Endothelial cell of umbilical vein (primary cell): ENCODE results near the gene MMP24. TPM values are rescaled to one million over a fixed set of nuclear protein-coding genes. Genes with fewer than 3 reads are reported as not detected.

Experiments used
- BruUV-seq: library from RNA; stranded (reverse); fragments of 400-500 nt; replicated peaks from 2 replicates; lab custom pipeline; 2021; lab: Mats Ljungman, UMichigan
- CTCF ChIA-PET: fragments of 300-600, 350-600 bp; sonication (Branson Sonifier 250); formaldehyde crosslinking; loops from one replicate; lab custom pipeline; 2021; ENCODE audit warnings: antibody characterized with exemption, inconsistent platforms; lab: Charles Lee
- POLR2A ChIA-PET: fragments of 300-600, 350-600 bp; sonication (Branson Sonifier 250); formaldehyde crosslinking; loops from one replicate; lab custom pipeline; 2021; ENCODE audit warnings: antibody characterized with exemption, inconsistent platforms; lab: Charles Lee
- DNase-seq: peaks from one replicate; pipeline ENCODE4 v3.0.0-alpha.2; 2011; ENCODE audit warnings: low read depth, low spot score
- FAIRE-seq: peaks from 2 replicates; lab custom pipeline; 2011; peaks lifted over from hg19 to GRCh38; lab: Jason Lieb, UNC
- H2AFZ ChIP-seq: 2 replicates; pipeline ENCODE4 v1.6.0; 2012; ENCODE audit warnings: low read depth, low read length, control low read depth, inconsistent platforms
- H3K27ac ChIP-seq: 2 replicates; pipeline ENCODE4 v1.5.1; 2011; ENCODE audit warnings: low read depth, mild to moderate bottlenecking, control low read depth, low read length, moderate library complexity; ENCODE audit not compliant: insufficient read depth
- H3K27me3 ChIP-seq, 2 experiments: 2 replicates each; pipeline versions ENCODE4 v1.6.0 to v1.6.1; 2011; ENCODE audit warnings: low read length in 2 of 2, mixed read lengths in 1 of 2; ENCODE audit not compliant: control insufficient read depth in 2 of 2, insufficient read depth in 2 of 2
- H3K36me3 ChIP-seq, 2 experiments: 2 replicates in 1 of 2; 3 replicates in 1 of 2; pipeline ENCODE4 v1.5.1; 2011; ENCODE audit warnings: low read length in 2 of 2, mild to moderate bottlenecking in 1 of 2, moderate library complexity in 1 of 2; ENCODE audit not compliant: control insufficient read depth in 2 of 2, insufficient read depth in 2 of 2; ENCODE audit errors: extremely low read depth in 1 of 2
- H3K4me1 ChIP-seq: 3 replicates; pipeline ENCODE4 v1.5.1; 2011; ENCODE audit warnings: mild to moderate bottlenecking, low read length; ENCODE audit not compliant: control insufficient read depth, insufficient read depth; ENCODE audit errors: extremely low read depth
- H3K4me2 ChIP-seq: 2 replicates; pipeline ENCODE4 v1.6.1; 2011; ENCODE audit warnings: low read length, control low read depth, mixed read lengths; ENCODE audit not compliant: insufficient read depth
- H3K4me3 ChIP-seq, 3 experiments: fragments of 200-600 bp in 1 of 3; sonication (generic), shearing (Covaris generic) in 1 of 3; replicated peaks in 1 of 3; 2 replicates each; pipeline ENCODE4 v1.5.1; 2011 to 2016; ENCODE audit warnings: control low read depth in 3 of 3, low read length in 3 of 3, mild to moderate bottlenecking in 2 of 3, inconsistent platforms in 1 of 3, low read depth in 1 of 3, moderate library complexity in 1 of 3; ENCODE audit not compliant: insufficient read depth in 1 of 3
- H3K79me2 ChIP-seq: 2 replicates; pipeline ENCODE4 v1.6.0; 2012; ENCODE audit warnings: low read length, inconsistent platforms; ENCODE audit not compliant: control insufficient read depth, insufficient read depth
- H3K9ac ChIP-seq: replicated peaks from 2 replicates; pipeline ENCODE3; 2011; ENCODE audit warnings: low read length, control low read depth; ENCODE audit not compliant: insufficient read depth; ENCODE audit errors: extremely low read depth
- H3K9me1 ChIP-seq: replicated peaks from 3 replicates; pipeline ENCODE4 v1.6.0; 2011; ENCODE audit warnings: mild to moderate bottlenecking, low read length; ENCODE audit not compliant: control insufficient read depth, insufficient read depth; ENCODE audit errors: extremely low read depth
- H3K9me3 ChIP-seq: replicated peaks from 2 replicates; pipeline ENCODE4 v1.5.1; 2012; ENCODE audit warnings: low read length, inconsistent platforms; ENCODE audit not compliant: control insufficient read depth, insufficient read depth
- H4K20me1 ChIP-seq: replicated peaks from 2 replicates; pipeline ENCODE3; 2011; ENCODE audit warnings: mild to moderate bottlenecking, low read length; ENCODE audit not compliant: control insufficient read depth, insufficient read depth; ENCODE audit errors: extremely low read depth
- EZH2 ChIP-seq: IDR thresholded peaks from 2 replicates; pipeline ENCODE4 v1.6.1; 2012; ENCODE audit warnings: borderline replicate concordance, low read depth, mild to moderate bottlenecking, moderate library complexity, low read length, inconsistent platforms; ENCODE audit not compliant: severe bottlenecking
- FOS ChIP-seq: IDR thresholded peaks from 2 replicates; pipeline ENCODE4 v1.6.1; 2011; ENCODE audit warnings: mild to moderate bottlenecking, low read length, moderate library complexity, borderline replicate concordance; ENCODE audit not compliant: insufficient read depth
- GATA2 ChIP-seq: IDR thresholded peaks from 2 replicates; pipeline ENCODE4 v1.7.0; 2011; ENCODE audit warnings: low read depth, mild to moderate bottlenecking, moderate library complexity, mixed read lengths, low read length; ENCODE audit not compliant: insufficient read length, insufficient read depth
- JUN ChIP-seq: IDR thresholded peaks from 2 replicates; pipeline ENCODE4 v1.6.1; 2011; ENCODE audit warnings: borderline replicate concordance, low read depth; ENCODE audit not compliant: insufficient read length, insufficient read depth
- MYC ChIP-seq: IDR thresholded peaks from one replicate; pipeline ENCODE4 v1.6.1; 2011; ENCODE audit warnings: mild to moderate bottlenecking, low read depth, low read length
- POLR2A ChIP-seq: IDR thresholded peaks from 2 replicates; pipeline ENCODE4 v1.6.1; 2012; ENCODE audit warnings: low read depth, mild to moderate bottlenecking, control low read depth, low read length
- POLR2AphosphoS5 ChIP-seq: IDR thresholded peaks from 2 replicates; pipeline ENCODE4 v1.6.1; 2012; ENCODE audit warnings: low read depth, mild to moderate bottlenecking, control low read depth, low read length, moderate library complexity; ENCODE audit not compliant: insufficient read depth
- dilution Hi-C: fragments of 300-500 bp; cut with MboI; formaldehyde crosslinking; loops from one replicate; pipeline ENCODE4 v1.15.0; 2019; ENCODE audit warnings: low sequenced_read_pairs; ENCODE audit not compliant: extremely low pct_ligation_motif_present
- intact Hi-C: fragments of 100-400 bp; cut with micrococcal nuclease; formaldehyde crosslinking; loops from one replicate; pipeline ENCODE4 v1.10.0; 2022
- polyA plus RNA-seq, 4 experiments: library from polyadenylated mRNA; depleted of rRNA in 3 of 4; stranded (reverse) in 3 of 4; unstranded in 1 of 4; fragments of >200 nt; gene quantifications; 2 replicates each; pipeline versions ENCODE4 v1.2.1 to v1.2.3, GENCODE V29; 2011 to 2012; ENCODE audit warnings: missing spikeins in 1 of 4
- total RNA-seq: library from RNA; stranded (reverse); gene quantifications from 2 replicates; pipeline ENCODE4 v1.2.3, GENCODE V29; 2021
- TF ChIP-seq, protein P1 (sequence below): IDR thresholded peaks from 2 replicates; pipeline ENCODE4 v1.6.1; 2011; ENCODE audit not compliant: insufficient read depth, insufficient read length

MMP24 gene
- total and polyA plus RNA-seq, 2 donors (not counting 3 experiments of a cell fraction or from before 2014, with no cell fraction given), result 0.27 to 0.54 TPM

DNA sequence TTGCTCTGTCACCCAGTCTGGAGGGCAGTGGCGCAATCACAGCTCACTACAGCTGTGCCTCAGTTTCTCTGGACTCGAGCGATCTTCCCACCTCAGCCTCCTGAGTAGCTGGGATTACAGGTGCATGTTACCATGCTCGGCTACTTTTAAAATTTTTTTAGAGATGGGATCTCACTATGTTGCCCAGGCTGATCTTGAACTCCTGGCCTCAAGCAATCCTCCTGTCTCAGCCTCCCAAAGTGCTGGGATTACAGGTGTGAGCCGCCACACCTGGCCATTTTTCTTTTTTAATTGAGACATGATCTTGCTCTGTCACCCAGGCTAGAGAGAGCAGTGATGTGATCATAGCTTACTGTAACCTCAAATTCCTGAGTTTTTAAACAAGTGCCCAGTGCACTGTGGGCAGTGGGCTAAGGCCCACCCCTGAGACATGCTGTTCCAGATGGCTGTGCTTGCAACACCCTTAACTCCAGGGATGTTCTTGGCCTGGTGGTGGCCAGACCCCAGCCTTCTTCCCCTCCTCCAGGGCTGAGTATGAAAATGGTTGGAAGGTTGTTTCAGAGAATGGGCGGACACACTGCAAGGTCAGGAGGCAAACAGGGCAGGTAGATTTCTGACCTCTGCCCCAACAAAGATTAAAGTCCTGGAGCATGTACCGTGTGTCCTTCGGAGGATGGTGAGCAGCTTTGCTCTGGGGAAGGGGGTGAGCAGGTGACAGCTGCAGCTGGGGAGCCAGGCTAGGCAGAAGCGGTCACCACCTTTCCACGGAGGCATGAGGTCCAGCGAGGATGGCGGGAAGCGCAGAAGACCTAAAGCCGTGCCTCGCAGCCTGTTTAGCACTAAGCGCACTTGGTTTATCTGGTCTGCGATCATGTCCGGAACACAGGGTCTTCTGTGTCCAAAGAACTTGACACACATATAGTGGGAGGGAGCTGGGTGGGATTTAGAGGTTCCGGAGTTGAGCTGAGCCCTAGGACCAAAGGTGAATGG, 67.1 kb downstream of the MMP24 start:
- H4K20me1 ChIP-seq, result no peaks in the 10 kb centered on the region
- no peak for FAIRE-seq
- no peak overlapping the region for H3K27ac ChIP-seq
- TF ChIP-seq POLR2A, result no peak
- TF ChIP-seq EZH2, result no peak
- TF ChIP-seq JUN, result no peak
- no peak for TF ChIP-seq POLR2AphosphoS5
- no peak for TF ChIP-seq GATA2
- TF ChIP-seq MYC, result no peak
- no peak for TF ChIP-seq FOS
- TF ChIP-seq, protein P1, sequence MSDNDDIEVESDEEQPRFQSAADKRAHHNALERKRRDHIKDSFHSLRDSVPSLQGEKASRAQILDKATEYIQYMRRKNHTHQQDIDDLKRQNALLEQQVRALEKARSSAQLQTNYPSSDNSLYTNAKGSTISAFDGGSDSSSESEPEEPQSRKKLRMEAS, result no peak
- H3K4me1 ChIP-seq, result peaks cover 5% of the 10 kb centered on the region
- no TSS peak for BruUV-seq
- intact Hi-C loops, result no loop called here
- no peaks in the 10 kb centered on the region for H3K36me3 ChIP-seq
- no peak overlapping the region for H3K9ac ChIP-seq
- ChIA-PET POLR2A (no interaction called here), CTCF (interaction anchor here (0.6 to 2.1 kb wide), 2 partner anchors 10 to 146 kb away, joined by 3 to 9 read pairs; no protein-coding TSS in a partner anchor)
- dilution Hi-C loops, result no loop called here
- no peak for DNase-seq
- H2AFZ ChIP-seq, result no peak overlapping the region
- no peaks in the 10 kb centered on the region for H3K9me1 ChIP-seq
- H3K27me3 ChIP-seq, result peaks cover 0 to 2% of the 10 kb centered on the region in 2 experiments
- H3K4me3 ChIP-seq, result no peak overlapping the region
- H3K9me3 ChIP-seq, result no peaks in the 10 kb centered on the region
- H3K79me2 ChIP-seq, result no peaks in the 10 kb centered on the region
- no peak overlapping the region for H3K4me2 ChIP-seq
